Activated CD4-positive, alpha-beta memory T cell treated with anti-CD3 and anti-CD28 coated beads for 36 hours (primary cell): ENCODE results near the gene SSTR3. TPM values are rescaled to one million over a fixed set of nuclear protein-coding genes. Genes with fewer than 3 reads are reported as not detected.

ENCODE experiments used
- CTCF ChIA-PET: fragments of 350-600 bp; sonication (Branson Sonifier 250); formaldehyde crosslinking; loops from one replicate; lab custom pipeline; 2021; ENCODE audit warnings: antibody characterized with exemption, inconsistent platforms; lab: Charles Lee
- POLR2A ChIA-PET: fragments of 350-600 bp; sonication (Branson Sonifier 250); formaldehyde crosslinking; loops from one replicate; lab custom pipeline; 2021; ENCODE audit warnings: antibody characterized with exemption; lab: Charles Lee
- DNase-seq: peaks from one replicate; pipeline ENCODE4 v3.0.0-alpha.2; 2020
- H3K27ac Mint-ChIP-seq: one replicate; pipeline ENCODE4 v1.8.0; 2021; ENCODE audit warnings: mixed read lengths
- H3K27me3 Mint-ChIP-seq: one replicate; pipeline ENCODE4 v1.8.0; 2021; ENCODE audit warnings: mixed read lengths
- H3K36me3 Mint-ChIP-seq: one replicate; pipeline ENCODE4 v1.8.0; 2021; ENCODE audit warnings: mixed read lengths
- H3K4me1 Mint-ChIP-seq: one replicate; pipeline ENCODE4 v1.8.0; 2021; ENCODE audit warnings: low read depth, mixed read lengths
- H3K4me3 Mint-ChIP-seq: one replicate; pipeline ENCODE4 v1.8.0; 2021; ENCODE audit warnings: mild to moderate bottlenecking, mixed read lengths
- H3K9me3 Mint-ChIP-seq: one replicate; pipeline ENCODE4 v1.8.0; 2021; ENCODE audit warnings: mixed read lengths
- intact Hi-C: fragments of 100-400 bp; cut with micrococcal nuclease; formaldehyde crosslinking; loops from one replicate; pipeline ENCODE4 v1.15.1; 2023
- total RNA-seq, 2 experiments: library from RNA; stranded (reverse); gene quantifications; one replicate each; pipeline ENCODE4 v1.2.3, GENCODE V29; 2021

The SSTR3 gene
- total RNA-seq, 2 experiments from 2014 or later, result 8.5 to 9.3 TPM

DNA sequence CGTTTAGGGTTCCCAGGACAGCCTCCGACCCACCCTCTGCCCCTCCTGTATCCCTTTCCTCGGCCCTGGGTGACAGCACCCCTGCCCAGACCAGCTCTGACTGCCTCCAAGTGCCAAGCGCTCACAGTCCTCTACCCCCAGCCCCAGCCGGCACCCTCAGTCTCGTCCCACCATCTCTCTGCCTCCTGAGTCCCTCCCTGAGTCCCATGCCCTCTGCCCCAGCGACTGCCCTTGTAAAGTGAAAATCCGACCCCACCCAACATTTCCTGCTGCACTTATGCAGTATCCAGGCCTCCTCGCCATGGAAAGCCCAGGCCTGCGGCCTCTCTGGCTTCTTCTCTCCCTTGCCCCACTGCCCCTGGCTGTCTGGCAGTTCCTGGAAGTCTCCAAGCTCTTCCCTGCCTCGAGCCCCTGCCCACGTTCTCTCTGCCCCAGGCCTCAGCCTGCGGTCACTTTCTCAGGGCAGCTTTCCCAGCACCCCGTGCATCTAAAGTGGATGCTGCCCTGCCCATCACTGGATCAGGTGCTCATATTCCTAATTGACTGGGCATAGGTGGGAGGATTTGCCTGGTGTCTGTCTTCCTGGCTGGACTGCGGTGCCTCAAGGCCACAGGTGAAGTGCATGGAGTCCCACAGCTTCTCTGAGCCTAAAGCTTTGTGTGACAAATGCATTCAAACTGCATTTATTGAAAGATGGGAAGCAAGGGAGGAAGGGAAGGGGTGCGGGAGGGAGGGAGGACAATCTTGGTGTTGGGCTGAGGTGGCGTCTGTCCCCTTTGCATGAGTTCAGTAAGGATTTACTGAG, 44.9 kb downstream of the SSTR3 start:
- Mint-ChIP-seq H3K27me3 (no peaks in the 10 kb centered on the region), H3K4me1 (peaks cover 72% of the 10 kb centered on the region), H3K36me3 (no peaks in the 10 kb centered on the region), H3K4me3 (peak overlapping the region; percentile 68), H3K9me3 (no peaks in the 10 kb centered on the region), H3K27ac (peak overlapping the region; percentile 52)
- POLR2A ChIA-PET, result interaction anchor here (0.7 to 8.8 kb wide), 4 partner anchors 19 to 88 kb away, joined by 3 to 240 read pairs (median 4); partner anchors contain the start of gene IL2RB
- CTCF ChIA-PET, result interaction anchor here (0.7 to 8.4 kb wide), 17 partner anchors 8 to 179 kb away, joined by 3 to 183 read pairs (median 5); partner anchors contain the start of gene IL2RB
- intact Hi-C loops, result no loop called here
- DNase-seq, result no peak

DNA sequence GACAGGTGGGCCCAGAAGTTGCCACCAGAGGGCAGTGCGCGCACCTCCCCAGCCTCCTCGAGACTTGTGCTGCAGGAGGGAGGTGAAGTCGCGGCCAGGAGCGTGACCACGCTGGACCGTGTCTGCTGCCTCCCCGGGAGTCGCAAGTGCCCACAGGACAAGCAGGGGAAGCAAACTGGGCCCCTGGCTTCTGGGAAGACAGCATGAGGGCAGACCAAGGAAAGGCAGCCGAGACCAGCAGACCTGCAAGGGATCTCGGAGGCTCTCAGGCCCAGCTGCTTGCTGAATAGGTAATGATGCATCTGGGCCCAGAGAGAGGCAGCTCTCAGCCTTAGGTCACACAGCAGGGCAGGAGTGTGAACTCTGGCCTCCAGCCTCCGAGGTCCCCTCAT, 45.6 kb downstream of the SSTR3 start:
- peak; percentile 92 for DNase-seq
- Mint-ChIP-seq H3K9me3 (no peaks in the 10 kb centered on the region), H3K4me3 (peak overlapping the region; percentile 68), H3K27me3 (no peaks in the 10 kb centered on the region), H3K27ac (peak overlapping the region; percentile 67), H3K36me3 (no peaks in the 10 kb centered on the region), H3K4me1 (peaks cover 79% of the 10 kb centered on the region)
- intact Hi-C loops, result loop anchor here (1.0 kb wide), 1 partner anchor 32 kb away; no protein-coding TSS in a partner anchor
- POLR2A ChIA-PET, result interaction anchor here (0.7 to 8.8 kb wide), 4 partner anchors 18 to 87 kb away, joined by 3 to 240 read pairs (median 4); partner anchors contain the start of gene IL2RB
- CTCF ChIA-PET, result interaction anchor here (0.6 to 8.4 kb wide), 21 partner anchors 9 to 384 kb away, joined by 3 to 183 read pairs (median 5); partner anchors contain the start of gene IL2RB

DNA sequence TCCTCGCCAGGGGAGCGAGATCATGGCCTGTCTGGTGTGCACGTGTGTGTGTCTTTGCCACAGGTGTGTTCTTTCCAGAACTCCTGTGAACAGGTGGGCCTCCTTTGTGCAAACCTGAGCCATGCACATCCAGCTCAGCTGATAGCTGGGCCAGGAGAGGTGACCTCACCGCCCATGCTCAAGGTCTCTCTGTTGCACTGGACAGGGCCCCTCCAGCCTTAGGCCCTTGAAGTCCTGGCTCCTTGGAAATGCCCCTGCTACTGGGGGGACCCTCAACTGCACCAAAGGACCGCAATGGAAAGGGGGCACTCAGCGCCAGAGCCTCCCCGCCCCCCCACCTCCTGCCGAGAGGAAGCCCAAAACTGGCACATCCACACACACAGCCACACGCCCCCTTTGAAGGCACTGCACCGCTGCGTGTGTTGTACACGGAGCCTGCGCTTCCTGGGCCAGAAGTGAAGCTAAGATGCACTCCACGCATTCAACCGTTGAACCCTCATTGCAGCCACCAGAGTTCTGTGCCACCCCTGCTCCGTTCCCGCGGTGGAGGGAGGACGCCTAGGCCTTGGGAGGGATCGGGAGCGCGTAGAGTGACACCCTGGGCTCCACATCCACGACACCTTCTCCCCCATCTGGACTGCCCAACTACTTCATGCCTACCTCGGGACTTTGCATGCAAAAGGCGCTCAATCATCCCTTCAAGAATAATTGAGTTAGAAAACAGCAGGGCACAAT, 46.2 kb downstream of the SSTR3 start:
- intact Hi-C loops, result loop anchor here (1.0 kb wide), 1 partner anchor 32 kb away; no protein-coding TSS in a partner anchor
- peaks cover 4% of the 10 kb centered on the region for H3K9me3 Mint-ChIP-seq
- H3K4me1 Mint-ChIP-seq, result peaks cover 84% of the 10 kb centered on the region
- CTCF ChIA-PET, result interaction anchor here (0.6 to 8.4 kb wide), 25 partner anchors 8 to 384 kb away, joined by 3 to 183 read pairs (median 5); partner anchors contain the start of gene IL2RB
- peaks cover 3% of the 10 kb centered on the region for H3K36me3 Mint-ChIP-seq
- H3K4me3 Mint-ChIP-seq, result peak overlapping the region; percentile 68
- POLR2A ChIA-PET, result interaction anchor here (1.5 to 8.8 kb wide), 2 partner anchors 17 to 28 kb away, joined by 4 to 240 read pairs; partner anchors contain the start of gene IL2RB
- DNase-seq, result no peak
- H3K27me3 Mint-ChIP-seq, result no peaks in the 10 kb centered on the region
- H3K27ac Mint-ChIP-seq, result peak overlapping the region; percentile 67

DNA sequence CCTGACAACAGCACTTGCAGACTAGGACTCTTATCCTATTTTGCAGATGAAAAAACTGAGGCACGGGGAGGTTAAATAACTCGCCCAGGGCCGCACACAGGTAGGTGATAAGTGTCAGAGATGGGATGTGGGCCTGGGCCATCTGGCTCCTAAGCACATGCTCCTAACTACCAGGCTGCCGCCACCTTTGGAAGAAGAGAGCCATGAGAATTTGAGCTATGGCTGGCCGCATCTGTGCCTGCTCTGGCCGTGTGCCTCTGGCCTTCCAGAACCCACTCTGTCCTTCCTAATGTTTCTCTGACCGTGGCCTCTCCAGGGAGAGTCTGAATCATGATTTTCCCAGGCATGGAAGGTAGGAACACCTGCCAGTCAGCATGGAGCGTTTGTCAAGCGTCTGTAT, 47.2 kb downstream of the SSTR3 start:
- H3K27me3 Mint-ChIP-seq, result no peaks in the 10 kb centered on the region
- H3K27ac Mint-ChIP-seq, result peak overlapping the region; percentile 96
- POLR2A ChIA-PET, result interaction anchor here (8.8 kb wide), 1 partner anchor 16 kb away, joined by 240 read pairs; the partner anchor contains the start of gene IL2RB
- H3K9me3 Mint-ChIP-seq, result peaks cover 5% of the 10 kb centered on the region
- H3K4me1 Mint-ChIP-seq, result peaks cover 88% of the 10 kb centered on the region
- CTCF ChIA-PET, result interaction anchor here (0.9 to 8.4 kb wide), 14 partner anchors 9 to 383 kb away, joined by 3 to 183 read pairs (median 8); partner anchors contain the start of gene IL2RB
- no peak overlapping the region for H3K4me3 Mint-ChIP-seq
- intact Hi-C loops, result no loop called here
- H3K36me3 Mint-ChIP-seq, result peaks cover 7% of the 10 kb centered on the region
- no peak for DNase-seq

DNA sequence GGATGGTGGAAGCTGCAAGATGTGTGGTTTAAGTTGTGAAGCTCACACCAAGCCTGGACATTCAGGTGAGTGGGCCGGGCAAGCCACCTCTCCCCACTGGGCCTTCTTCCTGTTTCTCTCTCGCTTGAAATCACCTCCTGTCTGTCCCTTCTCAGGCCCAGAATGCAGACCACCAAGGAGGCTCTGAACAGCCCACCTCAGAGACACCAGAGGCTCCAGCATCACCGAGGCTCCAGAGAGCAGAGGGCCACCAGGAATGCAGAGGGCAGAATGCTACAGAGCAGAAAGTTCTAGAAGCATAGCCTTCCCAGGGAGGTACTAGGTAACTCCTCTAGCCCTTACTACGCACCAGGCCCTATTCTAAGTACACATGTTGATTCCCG, 47.8 kb downstream of the SSTR3 start:
- intact Hi-C loops, result no loop called here
- POLR2A ChIA-PET, result interaction anchor here (0.6 to 8.8 kb wide), 5 partner anchors 16 to 83 kb away, joined by 3 to 240 read pairs (median 17); partner anchors contain the start of gene IL2RB

DNA sequence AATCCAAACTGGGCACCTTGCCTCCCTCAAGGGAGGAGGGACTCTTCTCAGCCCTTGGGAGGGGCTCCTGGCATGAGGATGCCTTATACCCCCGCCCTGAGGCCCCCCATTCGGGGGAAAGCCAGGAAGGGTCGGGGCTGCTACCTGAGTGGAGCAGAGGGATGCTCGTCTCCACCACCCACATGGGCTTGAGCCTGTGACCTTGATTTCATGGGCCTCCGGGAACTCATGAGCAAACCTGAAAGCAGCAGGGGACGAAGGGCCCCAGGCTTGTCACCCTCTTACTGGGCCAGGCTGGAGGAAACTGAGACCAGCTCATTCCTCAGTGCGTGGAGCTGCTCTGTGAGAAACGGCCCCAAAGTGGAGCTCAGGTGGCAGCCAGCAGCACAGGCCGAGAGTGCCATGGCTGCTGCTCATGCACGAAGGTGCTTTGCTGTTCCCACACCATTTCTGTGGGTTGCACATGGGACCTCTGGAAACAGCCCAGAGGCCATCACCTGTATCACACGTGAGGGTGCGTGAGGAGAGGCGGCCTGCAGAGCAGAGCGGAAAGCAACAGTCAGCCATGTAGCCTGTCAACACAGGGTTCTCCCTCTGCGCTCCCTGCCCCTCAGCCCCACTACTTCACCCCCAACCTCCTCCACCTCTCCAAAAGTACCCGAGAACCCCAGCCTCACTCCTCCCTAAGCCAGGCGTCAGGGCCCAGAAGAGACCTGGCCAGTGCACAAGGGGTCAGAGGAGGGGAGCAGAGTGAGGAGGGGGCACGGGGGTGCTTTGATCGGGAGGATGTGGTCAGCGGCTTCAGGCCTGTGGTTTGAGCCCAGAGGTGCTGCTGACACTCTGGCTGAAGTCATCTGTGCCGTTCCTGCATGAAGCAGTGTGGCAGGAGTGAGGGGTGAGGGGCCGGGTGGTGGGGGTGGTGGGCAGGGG, 48.4 kb downstream of the SSTR3 start:
- ChIA-PET CTCF (interaction anchor here (0.8 to 8.4 kb wide), 22 partner anchors 14 to 382 kb away, joined by 3 to 183 read pairs (median 6); partner anchors contain the start of gene IL2RB), POLR2A (interaction anchor here (0.6 to 8.8 kb wide), 21 partner anchors 15 to 402 kb away, joined by 3 to 240 read pairs (median 6); partner anchors contain the start of genes IL2RB, KCTD17, RAC2 and TST)
- Mint-ChIP-seq H3K4me1 (peaks cover 84% of the 10 kb centered on the region), H3K9me3 (peaks cover 5% of the 10 kb centered on the region), H3K36me3 (peaks cover 7% of the 10 kb centered on the region), H3K27me3 (no peaks in the 10 kb centered on the region), H3K4me3 (peak overlapping the region; percentile 63), H3K27ac (peak overlapping the region; percentile 96)
- DNase-seq, result peak; percentile 95
- intact Hi-C loops, result loop anchor here (1.0 to 2.0 kb wide), 3 partner anchors 55 to 80 kb away; partner anchors contain the start of gene RAC2

More for the DNA sequence above, 47.8 kb downstream of the SSTR3 start:
- Mint-ChIP-seq H3K36me3 (peaks cover 7% of the 10 kb centered on the region), H3K9me3 (peaks cover 5% of the 10 kb centered on the region), H3K27ac (peak overlapping the region; percentile 96), H3K4me3 (no peak overlapping the region), H3K27me3 (no peaks in the 10 kb centered on the region), H3K4me1 (peaks cover 84% of the 10 kb centered on the region)
- CTCF ChIA-PET, result interaction anchor here (1.0 to 8.4 kb wide), 9 partner anchors 14 to 187 kb away, joined by 3 to 183 read pairs (median 7); partner anchors contain the start of gene IL2RB
- no peak for DNase-seq

DNA sequence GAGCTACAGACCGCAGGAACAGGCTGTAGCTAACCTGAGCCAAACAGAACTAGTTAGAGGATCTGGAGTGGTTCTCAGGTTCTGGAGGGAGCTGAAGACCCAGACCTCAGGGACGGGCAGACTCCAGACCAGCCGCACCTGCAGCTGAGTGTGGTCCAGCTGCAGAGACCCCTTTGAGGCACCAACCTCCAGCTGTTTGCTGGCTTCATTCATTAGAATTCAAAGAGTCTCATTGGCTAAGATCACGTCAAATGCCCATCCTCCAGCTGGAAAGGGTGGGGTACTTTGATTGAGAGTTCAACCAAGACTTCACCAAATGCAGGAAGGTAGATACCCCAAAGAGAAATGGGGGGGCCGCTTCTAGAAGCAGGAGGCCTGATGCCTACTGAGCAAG, 49.2 kb downstream of the SSTR3 start:
- peak overlapping the region; percentile 49 for H3K4me3 Mint-ChIP-seq
- CTCF ChIA-PET, result interaction anchor here (0.7 to 8.4 kb wide), 22 partner anchors 13 to 381 kb away, joined by 3 to 183 read pairs (median 5); partner anchors contain the start of gene IL2RB
- peaks cover 5% of the 10 kb centered on the region for H3K9me3 Mint-ChIP-seq
- POLR2A ChIA-PET, result interaction anchor here (0.6 to 8.8 kb wide), 21 partner anchors 14 to 403 kb away, joined by 3 to 240 read pairs (median 6); partner anchors contain the start of genes IL2RB, KCTD17, RAC2 and TST
- intact Hi-C loops, result loop anchor here (1.0 to 2.0 kb wide), 3 partner anchors 56 to 81 kb away; partner anchors contain the start of gene RAC2
- H3K36me3 Mint-ChIP-seq, result peaks cover 7% of the 10 kb centered on the region
- no peaks in the 10 kb centered on the region for H3K27me3 Mint-ChIP-seq
- peaks cover 83% of the 10 kb centered on the region for H3K4me1 Mint-ChIP-seq
- H3K27ac Mint-ChIP-seq, result peak overlapping the region; percentile 96
- no peak for DNase-seq

DNA sequence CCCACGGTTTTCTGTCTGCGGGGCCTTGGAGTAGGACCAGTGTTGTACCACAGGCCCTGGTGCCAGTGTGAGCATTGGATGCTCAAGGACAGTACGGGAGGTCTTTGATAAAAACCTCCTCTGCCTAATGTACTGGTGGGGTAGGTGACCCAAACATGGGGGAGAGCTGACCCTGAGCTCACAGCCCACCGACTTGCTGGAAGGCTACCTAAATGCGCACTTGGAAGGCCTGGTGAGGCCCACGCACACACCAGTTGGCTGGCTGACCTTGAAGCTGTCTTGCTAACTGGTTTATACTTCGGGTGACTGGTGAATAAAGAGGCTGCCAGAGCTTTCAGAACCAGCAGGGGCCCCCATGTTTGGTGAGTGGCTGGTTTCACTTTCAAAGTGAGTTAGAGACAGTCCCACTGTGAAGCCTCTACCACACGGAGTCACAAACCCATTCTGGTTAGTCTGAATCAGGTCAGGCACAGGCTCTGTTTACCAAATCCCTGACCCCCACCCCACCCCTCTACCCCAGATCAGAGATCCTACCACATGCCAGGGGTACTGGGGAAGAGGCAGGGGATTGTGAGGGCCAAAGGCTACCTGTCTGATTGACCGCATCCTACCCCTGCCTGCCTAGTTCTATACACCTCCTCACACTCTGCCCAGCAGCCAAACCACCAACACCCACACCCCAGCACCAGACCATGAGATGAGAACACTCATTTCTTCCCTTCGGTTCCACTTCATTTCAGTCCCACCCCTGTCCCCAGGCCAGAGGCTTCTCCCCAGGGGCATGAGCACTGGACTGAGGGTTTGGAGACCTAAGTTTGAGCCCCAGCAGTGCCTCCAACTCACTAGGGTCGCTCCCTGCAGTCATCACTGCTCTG, 49.8 kb downstream of the SSTR3 start:
- intact Hi-C loops, result loop anchor here (1.0 to 2.0 kb wide), 8 partner anchors 12 to 83 kb away; partner anchors contain the start of gene RAC2
- Mint-ChIP-seq H3K36me3 (peaks cover 7% of the 10 kb centered on the region), H3K27me3 (no peaks in the 10 kb centered on the region), H3K27ac (peak overlapping the region; percentile 96), H3K4me1 (peaks cover 83% of the 10 kb centered on the region), H3K9me3 (peaks cover 5% of the 10 kb centered on the region), H3K4me3 (peak overlapping the region; percentile 49)
- peak; percentile 92 for DNase-seq
- POLR2A ChIA-PET, result interaction anchor here (0.6 to 8.8 kb wide), 19 partner anchors 14 to 301 kb away, joined by 3 to 240 read pairs (median 6); partner anchors contain the start of genes IL2RB, RAC2 and TST
- CTCF ChIA-PET, result interaction anchor here (0.6 to 8.4 kb wide), 23 partner anchors 12 to 381 kb away, joined by 3 to 183 read pairs (median 4); partner anchors contain the start of gene IL2RB

DNA sequence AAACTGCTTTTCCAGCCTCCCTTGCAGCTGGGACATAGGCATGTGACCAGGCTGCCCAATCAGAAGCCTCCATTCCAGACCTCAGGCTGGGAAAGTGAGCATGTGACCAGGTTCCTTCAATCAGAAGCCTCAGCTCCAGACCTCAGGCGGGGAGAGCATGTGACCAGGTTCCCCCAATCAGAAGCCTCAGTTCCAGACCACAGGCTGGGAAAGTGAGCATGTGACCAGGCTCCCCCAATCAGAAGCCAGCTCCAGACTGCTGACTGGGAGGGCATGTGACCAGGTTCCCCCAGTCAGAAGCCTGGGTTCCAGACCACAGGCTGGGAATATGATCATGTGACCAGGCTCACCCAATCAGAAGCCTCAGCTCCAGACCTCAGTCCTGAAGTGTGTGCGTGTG, 50.8 kb downstream of the SSTR3 start:
- H3K4me1 Mint-ChIP-seq, result peaks cover 76% of the 10 kb centered on the region
- CTCF ChIA-PET, result interaction anchor here (1.2 to 8.4 kb wide), 6 partner anchors 11 to 116 kb away, joined by 4 to 183 read pairs (median 18); partner anchors contain the start of gene IL2RB
- intact Hi-C loops, result no loop called here
- peak overlapping the region; percentile 96 for H3K27ac Mint-ChIP-seq
- H3K9me3 Mint-ChIP-seq, result peaks cover 5% of the 10 kb centered on the region
- DNase-seq, result peak; percentile 71
- POLR2A ChIA-PET, result interaction anchor here (0.7 to 8.8 kb wide), 9 partner anchors 13 to 83 kb away, joined by 3 to 240 read pairs (median 17); partner anchors contain the start of genes IL2RB and RAC2
- peaks cover 7% of the 10 kb centered on the region for H3K36me3 Mint-ChIP-seq
- peak overlapping the region; percentile 49 for H3K4me3 Mint-ChIP-seq
- no peaks in the 10 kb centered on the region for H3K27me3 Mint-ChIP-seq
